HFFc6 (cell line): Measurements from ENCODE around the gene SLC2A13. TPM values are rescaled to one million over a fixed set of nuclear protein-coding genes. Genes with fewer than 3 reads are reported as not detected.

Experiments
- DNase-seq: peaks from one replicate; pipeline ENCODE4 v3.0.0-alpha.2; 2018
- H3K27ac Mint-ChIP-seq: 2 replicates; pipeline ENCODE4 v1.8.0; 2020; ENCODE audit warnings: mild to moderate bottlenecking, mixed read lengths
- H3K27me3 Mint-ChIP-seq: 2 replicates; pipeline ENCODE4 v1.8.0; 2021; ENCODE audit warnings: mild to moderate bottlenecking, moderate library complexity, mixed read lengths; ENCODE audit not compliant: insufficient read depth
- H3K36me3 Mint-ChIP-seq: 2 replicates; pipeline ENCODE4 v1.8.0; 2021; ENCODE audit warnings: low read depth, mixed read lengths
- H3K4me1 Mint-ChIP-seq: 2 replicates; pipeline ENCODE4 v1.8.0; 2020; ENCODE audit warnings: low read depth, mixed read lengths
- H3K4me3 Mint-ChIP-seq: 2 replicates; pipeline ENCODE4 v1.8.0; 2020; ENCODE audit warnings: mild to moderate bottlenecking, moderate library complexity, mixed read lengths
- H3K9me3 Mint-ChIP-seq: 2 replicates; pipeline ENCODE4 v1.8.0; 2020; ENCODE audit warnings: mild to moderate bottlenecking, mixed read lengths
- CTCF ChIP-seq: fragments of 200-600 bp; sonication (generic); IDR thresholded peaks from 2 replicates; pipeline ENCODE4 v1.5.0; 2021; ENCODE audit warnings: antibody characterized with exemption, mild to moderate bottlenecking
- total RNA-seq, 6 experiments: library from RNA; stranded (reverse); fragmentation: NEBNext Ultra II Directional; extraction: Animal tissue kit (Norgen Biotek cat#: 25700); gene quantifications; 2 replicates in 1 of 6; 3 replicates in 5 of 6; pipeline ENCODE4 v1.2.3, GENCODE V29; 2021

SLC2A13 gene
- total RNA-seq, 6 experiments from 2014 or later, result 2.3 to 3.3 (median 2.9) TPM

GRCh38 chr12:40000884-40001283, 105.0 kb downstream of the SLC2A13 start:
- Mint-ChIP-seq H3K36me3 (peaks cover 26% of the 10 kb centered on the region), H3K9me3 (peaks cover 53% of the 10 kb centered on the region), H3K4me1 (no peaks in the 10 kb centered on the region), H3K27ac (no peak overlapping the region), H3K4me3 (no peak overlapping the region), H3K27me3 (no peaks in the 10 kb centered on the region)
- TF ChIP-seq CTCF, result no peak
- DNase-seq, result no peak

- Mint-ChIP-seq H3K4me3 (no peak overlapping the region), H3K4me1 (no peaks in the 10 kb centered on the region), H3K27ac (no peak overlapping the region), H3K36me3 (peaks cover 7% of the 10 kb centered on the region; the same call in 1 of the 2 replicates), H3K27me3 (no peaks in the 10 kb centered on the region), H3K9me3 (peaks cover 22% of the 10 kb centered on the region)
- TF ChIP-seq CTCF, result no peak
- no peak for DNase-seq
These were observed 112.6 kb downstream of the SLC2A13 start for GRCh38 chr12:39993268-39993667.

- Mint-ChIP-seq H3K36me3 (no peaks in the 10 kb centered on the region), H3K4me1 (no peaks in the 10 kb centered on the region), H3K27ac (no peak overlapping the region), H3K4me3 (no peak overlapping the region), H3K27me3 (no peaks in the 10 kb centered on the region), H3K9me3 (no peaks in the 10 kb centered on the region)
- peak; percentile 80 for TF ChIP-seq CTCF
- DNase-seq, result no peak
These were observed 115.5 kb downstream of the SLC2A13 start for GRCh38 chr12:39990122-39991101.

GRCh38 chr12:39989501-39989900, 116.4 kb downstream of the SLC2A13 start:
- no peak overlapping the region for H3K27ac Mint-ChIP-seq
- no peaks in the 10 kb centered on the region for H3K9me3 Mint-ChIP-seq
- TF ChIP-seq CTCF, result no peak
- no peaks in the 10 kb centered on the region for H3K36me3 Mint-ChIP-seq
- H3K27me3 Mint-ChIP-seq, result no peaks in the 10 kb centered on the region
- DNase-seq, result no peak
- H3K4me1 Mint-ChIP-seq, result no peaks in the 10 kb centered on the region
- H3K4me3 Mint-ChIP-seq, result no peak overlapping the region

GRCh38 chr12:39988574-39988973, 117.3 kb downstream of the SLC2A13 start:
- TF ChIP-seq CTCF, result no peak
- H3K9me3 Mint-ChIP-seq, result no peaks in the 10 kb centered on the region
- no peaks in the 10 kb centered on the region for H3K4me1 Mint-ChIP-seq
- H3K27ac Mint-ChIP-seq, result no peak overlapping the region
- DNase-seq, result no peak
- no peaks in the 10 kb centered on the region for H3K36me3 Mint-ChIP-seq
- H3K4me3 Mint-ChIP-seq, result no peak overlapping the region
- H3K27me3 Mint-ChIP-seq, result no peaks in the 10 kb centered on the region
